WTC11 (cell line): ENCODE data around the gene TPPP3. TPM values are rescaled to one million over a fixed set of nuclear protein-coding genes. Genes with fewer than 3 reads are reported as not detected.

ENCODE experiments used
- ATAC-seq: fragments of 200-7000 bp; cut with Tn5 transposase; 2 replicates; pipeline ENCODE4 v1.10.0; 2021; ENCODE audit warnings: mild to moderate bottlenecking, moderate library complexity
- CTCF ChIA-PET: fragments of 300-600 bp; sonication (Branson Sonifier 250); formaldehyde crosslinking; loops from one replicate; lab custom pipeline; 2021; ENCODE audit warnings: antibody characterized with exemption; lab: Charles Lee
- POLR2A ChIA-PET: fragments of 350-600 bp; sonication (Branson Sonifier 250); formaldehyde crosslinking; loops from one replicate; lab custom pipeline; 2021; ENCODE audit warnings: antibody characterized with exemption; lab: Charles Lee
- DNase-seq: peaks from one replicate; pipeline ENCODE4 v3.0.0; 2021; ENCODE audit warnings: low spot score
- H3K27ac Mint-ChIP-seq: 2 replicates; pipeline ENCODE4 v1.8.0; 2021; ENCODE audit warnings: mixed read lengths
- H3K27me3 Mint-ChIP-seq: 2 replicates; pipeline ENCODE4 v1.8.0; 2021; ENCODE audit warnings: low read depth, mild to moderate bottlenecking, moderate library complexity, mixed read lengths
- H3K36me3 Mint-ChIP-seq: 2 replicates; pipeline ENCODE4 v1.8.0; 2021; ENCODE audit warnings: mixed read lengths
- H3K4me1 Mint-ChIP-seq: 2 replicates; pipeline ENCODE4 v1.8.0; 2022; ENCODE audit warnings: mixed read lengths
- H3K4me3 Mint-ChIP-seq: 2 replicates; pipeline ENCODE4 v1.8.0; 2021; ENCODE audit warnings: mild to moderate bottlenecking, moderate library complexity, mixed read lengths
- H3K9me3 Mint-ChIP-seq: 2 replicates; pipeline ENCODE4 v1.8.0; 2021; ENCODE audit warnings: mixed read lengths
- ARID4B ChIP-seq: sonication (generic); formaldehyde crosslinking; IDR thresholded peaks from 2 replicates; pipeline ENCODE4 v1.8.0; 2023; ENCODE audit warnings: missing genetic modification reagents, mild to moderate bottlenecking, borderline replicate concordance
- CREM ChIP-seq: sonication (generic); formaldehyde crosslinking; IDR thresholded peaks from 2 replicates; pipeline ENCODE4 v1.8.1; 2022; ENCODE audit warnings: mild to moderate bottlenecking, missing genetic modification reagents, moderate library complexity
- E2F1 ChIP-seq: sonication (generic); formaldehyde crosslinking; IDR thresholded peaks from 2 replicates; pipeline ENCODE4 v1.8.0; 2022; ENCODE audit warnings: mild to moderate bottlenecking, missing genetic modification reagents
- EMX1 ChIP-seq: fragments of 250-450 bp; sonication (Bioruptor Pico); IDR thresholded peaks from 2 replicates; pipeline ENCODE4 v1.8.0; 2021; ENCODE audit warnings: mild to moderate bottlenecking
- GABPB1 ChIP-seq: sonication (generic); formaldehyde crosslinking; IDR thresholded peaks from 2 replicates; pipeline ENCODE4 v1.8.1; 2023; ENCODE audit warnings: mild to moderate bottlenecking, missing genetic modification reagents
- HMGA2 ChIP-seq: fragments of 250-450 bp; sonication (Bioruptor Pico); IDR thresholded peaks from 2 replicates; pipeline ENCODE4 v1.4.0; 2021; ENCODE audit warnings: mild to moderate bottlenecking, moderate library complexity
- HMGXB4 ChIP-seq: sonication (generic); formaldehyde crosslinking; IDR thresholded peaks from 2 replicates; pipeline ENCODE4 v1.8.1; 2023; ENCODE audit warnings: mild to moderate bottlenecking, moderate library complexity, missing genetic modification reagents
- IRF1 ChIP-seq: sonication (generic); formaldehyde crosslinking; IDR thresholded peaks from 2 replicates; pipeline ENCODE4 v1.8.0; 2023; ENCODE audit warnings: missing genetic modification reagents
- NFATC4 ChIP-seq: fragments of 250-450 bp; sonication (Bioruptor Pico); IDR thresholded peaks from 2 replicates; pipeline ENCODE4 v1.9.0; 2021; ENCODE audit warnings: mild to moderate bottlenecking
- SOX15 ChIP-seq: fragments of 250-450 bp; sonication (Bioruptor Pico); IDR thresholded peaks from 2 replicates; pipeline ENCODE4 v1.9.0; 2021; ENCODE audit warnings: mild to moderate bottlenecking
- SP1 ChIP-seq: sonication (generic); formaldehyde crosslinking; conservative IDR thresholded peaks from 2 replicates; pipeline ENCODE4 v1.8.1; 2022; ENCODE audit warnings: missing genetic modification reagents
- USF1 ChIP-seq: sonication (generic); formaldehyde crosslinking; IDR thresholded peaks from 2 replicates; pipeline ENCODE4 v1.8.0; 2022; ENCODE audit warnings: mild to moderate bottlenecking, missing genetic modification reagents
- ZBTB21 ChIP-seq: sonication (generic); formaldehyde crosslinking; IDR thresholded peaks from 2 replicates; pipeline ENCODE4 v1.8.1; 2023; ENCODE audit warnings: mild to moderate bottlenecking, missing genetic modification reagents, borderline replicate concordance
- ZMAT4 ChIP-seq: fragments of 250-450 bp; sonication (Bioruptor Pico); IDR thresholded peaks from 2 replicates; pipeline ENCODE4 v1.9.0; 2021; ENCODE audit warnings: mild to moderate bottlenecking
- ZNF138 ChIP-seq: sonication (generic); formaldehyde crosslinking; conservative IDR thresholded peaks from 2 replicates; pipeline ENCODE4 v1.8.1; 2022; ENCODE audit warnings: mild to moderate bottlenecking, moderate library complexity, missing genetic modification reagents
- ZNF219 ChIP-seq: sonication (generic); formaldehyde crosslinking; IDR thresholded peaks from 2 replicates; pipeline ENCODE4 v1.8.0; 2023; ENCODE audit warnings: missing genetic modification reagents, mild to moderate bottlenecking, borderline replicate concordance
- ZNF396 ChIP-seq: fragments of 250-450 bp; sonication (Bioruptor Pico); IDR thresholded peaks from 2 replicates; pipeline ENCODE4 v1.8.0; 2021; ENCODE audit warnings: mild to moderate bottlenecking, moderate library complexity, borderline replicate concordance
- ZNF425 ChIP-seq: fragments of 250-450 bp; sonication (Bioruptor Pico); conservative IDR thresholded peaks from 2 replicates; pipeline ENCODE4 v1.9.0; 2021; ENCODE audit warnings: mild to moderate bottlenecking
- total RNA-seq: library from RNA; stranded (reverse); gene quantifications from 3 replicates; pipeline ENCODE4 v1.2.3, GENCODE V29; 2021

The TPPP3 gene
- total RNA-seq, 1 experiment from 2014 or later = 0.74 TPM

- TF ChIP-seq ZNF138 (CRISPR knock-in tag) (no peak), HMGXB4 (CRISPR knock-in tag) (0 out of 2 replicates have a peak, but pooled peaks have one; percentile 54), ZNF219 (no peak), CREM (no peak), ZNF396 (CRISPR knock-in tag) (no peak), ZMAT4 (CRISPR knock-in tag) (no peak), SP1 (CRISPR knock-in tag) (no peak), ZBTB21 (CRISPR knock-in tag) (no peak), EMX1 (CRISPR knock-in tag) (no peak), SOX15 (no peak), GABPB1 (CRISPR knock-in tag) (peak; percentile 53; the same call in 1 of the 2 replicates), E2F1 (CRISPR knock-in tag) (no peak), HMGA2 (no peak), ZNF425 (CRISPR knock-in tag) (no peak)
Measured at GRCh38 chr16:67428146-67428731, 34.9 kb upstream of the TPPP3 start (continued).

- Mint-ChIP-seq H3K27ac (peak overlapping the region; percentile 37), H3K9me3 (no peaks in the 10 kb centered on the region), H3K4me3 (no peak overlapping the region), H3K36me3 (no peaks in the 10 kb centered on the region), H3K27me3 (peaks cover 12% of the 10 kb centered on the region), H3K4me1 (peaks cover 78% of the 10 kb centered on the region)
- DNase-seq (no peak), ATAC-seq (no peak)
- POLR2A ChIA-PET = interaction anchor here (0.6 kb wide), 3 partner anchors 9 to 228 kb away, joined by 3 to 4 read pairs (median 4); no protein-coding TSS in a partner anchor
- CTCF ChIA-PET = interaction anchor here (0.6 to 10.4 kb wide), 15 partner anchors 20 to 498 kb away, joined by 3 to 234 read pairs (median 6); partner anchors contain the start of genes ATP6V0D1, NOL3 and TPPP3
- TF ChIP-seq NFATC4 (no peak), ARID4B (CRISPR knock-in tag) (no peak), HMGA2 (no peak), USF1 (CRISPR knock-in tag) (no peak), SP1 (CRISPR knock-in tag) (no peak), IRF1 (CRISPR knock-in tag) (no peak), GABPB1 (CRISPR knock-in tag) (no peak)
- TF ChIP-seq, all 79 proteins: peak for 0
Measured at GRCh38 chr16:67426950-67427349, 33.7 kb upstream of the TPPP3 start.
